Esophagus mucosa (tissue), 1 donor: ENCODE results near the gene NSG2. TPM values are rescaled to one million over a fixed set of nuclear protein-coding genes. Genes with fewer than 3 reads are reported as not detected.

ENCODE experiments used
- ATAC-seq: fragments of 200-7000 bp; cut with Tn5 transposase; one replicate; pipeline ENCODE4 v1.9.1; 2020
- total RNA-seq: library from RNA; stranded (reverse); gene quantifications from one replicate; pipeline ENCODE4 v1.2.4, GENCODE V29; 2023
- donor health status: DM: yes; HTN: yes; CAD: no.

The NSG2 gene
- total RNA-seq, 1 donor from 2014 or later = not detected

- ATAC-seq = no peak
Observed at GRCh38 chr5:174151599-174152181, 106.2 kb downstream of the NSG2 start.

- no peak for ATAC-seq
Observed at GRCh38 chr5:174154559-174154958, 109.1 kb downstream of the NSG2 start.

GRCh38 chr5:174155281-174155680 is 109.8 kb downstream of the NSG2 start:
- no peak for ATAC-seq

DNA sequence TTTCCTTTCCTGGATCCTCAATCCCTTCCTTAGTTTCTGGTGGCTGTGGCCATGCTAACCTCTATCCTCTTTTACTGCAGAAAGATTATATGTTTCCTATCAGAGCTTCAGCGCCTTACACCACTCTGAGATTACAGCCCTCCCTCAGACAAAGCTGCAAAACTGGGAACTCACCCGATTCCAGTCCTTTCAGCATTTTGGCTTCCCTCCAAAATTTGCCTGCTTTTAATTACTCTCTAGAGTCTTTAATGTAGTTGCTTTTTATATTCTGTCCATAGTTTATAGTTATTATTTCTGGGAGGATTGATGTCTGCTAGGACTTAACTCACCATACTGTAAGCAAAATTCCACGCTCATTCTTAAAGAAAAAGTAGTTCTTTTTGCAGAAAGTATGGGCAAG is 110.2 kb downstream of the NSG2 start:
- no peak for ATAC-seq

DNA sequence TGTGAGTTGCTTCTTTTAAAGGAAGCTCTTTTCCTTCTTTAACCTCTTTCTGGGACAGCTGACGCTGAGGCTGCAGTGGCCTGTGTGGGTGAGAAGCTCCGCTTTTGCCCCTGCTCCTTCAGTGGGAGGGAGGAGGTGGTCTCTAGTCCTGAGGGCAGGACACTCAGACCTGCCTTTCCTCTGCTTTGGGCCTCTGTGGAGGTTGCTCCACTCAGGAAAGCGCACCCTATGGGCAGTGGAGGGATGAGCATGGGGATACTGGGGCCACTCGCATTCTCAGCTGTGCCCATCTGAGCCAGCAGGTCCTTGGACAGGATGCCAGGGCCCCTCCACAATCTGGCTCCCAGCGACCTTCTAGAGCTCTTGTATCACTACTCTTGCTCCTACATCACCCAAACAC is 111.5 kb downstream of the NSG2 start:
- no peak for ATAC-seq

Other genes with a start within 250 kb of the NSG2 start
- 38.5 TPM for gene CPEB4, start 157.4 kb upstream of the NSG2 start, total RNA-seq
- gene C5orf47, start 56.5 kb upstream of the NSG2 start, total RNA-seq = not detected